H9 (cell line): ENCODE results near the gene ZNF280D. TPM values are rescaled to one million over a fixed set of nuclear protein-coding genes. Genes with fewer than 3 reads are reported as not detected.

Experiments used
- DNase-seq: peaks from one replicate; pipeline ENCODE4 v3.0.0-alpha.2; 2017
- H2AFZ ChIP-seq: one replicate; pipeline ENCODE4 v1.6.1; 2013; ENCODE audit warnings: mild to moderate bottlenecking, low read length, control low read depth, moderate library complexity
- H2AK5ac ChIP-seq: 2 replicates; pipeline ENCODE4 v1.6.1; 2013; ENCODE audit warnings: low read length, control low read depth, mixed read lengths; ENCODE audit not compliant: insufficient read length
- H2BK120ac ChIP-seq: one replicate; pipeline ENCODE4 v1.6.1; 2013; ENCODE audit warnings: low read depth, mild to moderate bottlenecking, low read length, control low read depth, inconsistent platforms; ENCODE audit not compliant: poor library complexity, severe bottlenecking
- H2BK12ac ChIP-seq: 2 replicates; pipeline ENCODE4 v1.6.1; 2013; ENCODE audit warnings: low read length, control low read depth, mixed read lengths, low read depth; ENCODE audit not compliant: insufficient read length
- H2BK15ac ChIP-seq: 2 replicates; pipeline ENCODE4 v1.6.1; 2013; ENCODE audit warnings: low read depth, low read length, control low read depth
- H2BK20ac ChIP-seq: one replicate; pipeline ENCODE4 v1.6.1; 2013; ENCODE audit warnings: low read depth, mild to moderate bottlenecking, low read length, control low read depth, inconsistent platforms; ENCODE audit not compliant: poor library complexity, severe bottlenecking
- H2BK5ac ChIP-seq: 2 replicates; pipeline ENCODE4 v1.6.1; 2013; ENCODE audit warnings: low read length, control low read depth, mixed read lengths; ENCODE audit not compliant: insufficient read length
- H3K14ac ChIP-seq: 2 replicates; pipeline ENCODE4 v1.6.1; 2013; ENCODE audit warnings: low read length, control low read depth; ENCODE audit not compliant: insufficient read depth
- H3K18ac ChIP-seq: 2 replicates; pipeline ENCODE4 v1.6.1; 2013; ENCODE audit warnings: low read depth, mild to moderate bottlenecking, mixed read lengths, low read length, control low read depth; ENCODE audit not compliant: insufficient read length
- H3K23ac ChIP-seq: 2 replicates; pipeline ENCODE4 v1.6.1; 2013; ENCODE audit warnings: low read length, control low read depth, mixed read lengths, low read depth; ENCODE audit not compliant: insufficient read length
- H3K23me2 ChIP-seq: 2 replicates; pipeline ENCODE4 v1.6.1; 2013; ENCODE audit warnings: low read depth, mild to moderate bottlenecking, mixed read lengths, low read length, control low read depth; ENCODE audit not compliant: insufficient read length, poor library complexity, severe bottlenecking
- H3K27ac ChIP-seq: 2 replicates; pipeline ENCODE4 v1.5.1; 2013; ENCODE audit warnings: low read length, control low read depth, mixed read lengths, low read depth; ENCODE audit not compliant: insufficient read length
- H3K27me3 ChIP-seq: 2 replicates; pipeline ENCODE4 v1.6.1; 2013; ENCODE audit warnings: low read length, control low read depth, inconsistent platforms; ENCODE audit not compliant: insufficient read depth
- H3K4ac ChIP-seq: 2 replicates; pipeline ENCODE4 v1.6.1; 2013; ENCODE audit warnings: low read depth, mild to moderate bottlenecking, control low read depth, inconsistent platforms, low read length, moderate library complexity
- H3K4me1 ChIP-seq: 2 replicates; pipeline ENCODE4 v1.6.1; 2013; ENCODE audit warnings: low read length, control low read depth, inconsistent platforms; ENCODE audit not compliant: insufficient read depth
- H3K4me2 ChIP-seq: 2 replicates; pipeline ENCODE4 v1.6.1; 2013; ENCODE audit warnings: low read length, control low read depth, mixed read lengths; ENCODE audit not compliant: insufficient read length, insufficient read depth
- H3K56ac ChIP-seq: 2 replicates; pipeline ENCODE4 v1.6.1; 2013; ENCODE audit warnings: low read depth, mild to moderate bottlenecking, mixed read lengths, low read length, control low read depth; ENCODE audit not compliant: insufficient read length
- H3K79me1 ChIP-seq: 2 replicates; pipeline ENCODE4 v1.6.1; 2013; ENCODE audit warnings: low read depth, mild to moderate bottlenecking, moderate library complexity, low read length, control low read depth, inconsistent platforms; ENCODE audit not compliant: insufficient read depth, poor library complexity, severe bottlenecking
- H3K79me2 ChIP-seq: 2 replicates; pipeline ENCODE4 v1.6.1; 2013; ENCODE audit warnings: low read length, control low read depth, inconsistent platforms; ENCODE audit not compliant: insufficient read depth
- H3K9ac ChIP-seq: 2 replicates; pipeline ENCODE4 v1.6.1; 2013; ENCODE audit warnings: low read length, control low read depth, mixed read lengths; ENCODE audit not compliant: insufficient read length; ENCODE audit errors: extremely low read depth
- H3K9me3 ChIP-seq: one replicate; pipeline ENCODE4 v1.6.1; 2013; ENCODE audit warnings: low read depth, low read length, inconsistent platforms; ENCODE audit not compliant: control insufficient read depth
- H3T11ph ChIP-seq: one replicate; pipeline ENCODE4 v1.6.1; 2013; ENCODE audit warnings: mild to moderate bottlenecking, low read length, control low read depth, inconsistent platforms
- H4K20me1 ChIP-seq: one replicate; pipeline ENCODE4 v1.6.1; 2013; ENCODE audit not compliant: control insufficient read depth, insufficient read length, insufficient read depth
- H4K5ac ChIP-seq: 2 replicates; pipeline ENCODE4 v1.6.1; 2013; ENCODE audit warnings: low read depth, mild to moderate bottlenecking, mixed read lengths, low read length, control low read depth; ENCODE audit not compliant: insufficient read length
- H4K8ac ChIP-seq: replicated peaks from 2 replicates; pipeline ENCODE4 v1.6.1; 2013; ENCODE audit warnings: low read length, control low read depth, mixed read lengths, low read depth; ENCODE audit not compliant: insufficient read length
- H4K91ac ChIP-seq: 2 replicates; pipeline ENCODE4 v1.6.1; 2013; ENCODE audit warnings: low read depth, mild to moderate bottlenecking, moderate library complexity, mixed read lengths, low read length, control low read depth; ENCODE audit not compliant: insufficient read length
- H3K27ac Mint-ChIP-seq, 3 experiments: 2 replicates in 2 of 3; 3 replicates in 1 of 3; pipeline ENCODE4 v1.8.0; 2020 to 2021; ENCODE audit warnings: mixed read lengths in 3 of 3, mild to moderate bottlenecking in 1 of 3, moderate library complexity in 1 of 3
- H3K27me3 Mint-ChIP-seq: 2 replicates; pipeline ENCODE4 v1.8.0; 2021; ENCODE audit warnings: low read depth, mild to moderate bottlenecking, moderate library complexity, mixed read lengths
- H3K36me3 Mint-ChIP-seq, 3 experiments: 2 replicates in 2 of 3; 3 replicates in 1 of 3; pipeline ENCODE4 v1.8.0; 2020 to 2021; ENCODE audit warnings: low read depth in 3 of 3, mixed read lengths in 3 of 3; ENCODE audit not compliant: insufficient read depth in 1 of 3
- H3K4me1 Mint-ChIP-seq, 2 experiments: 2 replicates each; pipeline ENCODE4 v1.8.0; 2020; ENCODE audit warnings: mixed read lengths in 2 of 2
- H3K4me3 Mint-ChIP-seq, 2 experiments: 2 replicates in 1 of 2; 3 replicates in 1 of 2; pipeline ENCODE4 v1.8.0; 2020 to 2021; ENCODE audit warnings: mild to moderate bottlenecking in 2 of 2, mixed read lengths in 2 of 2, moderate library complexity in 1 of 2
- H3K9me3 Mint-ChIP-seq, 2 experiments: 2 replicates in 1 of 2; 3 replicates in 1 of 2; pipeline ENCODE4 v1.8.0; 2020; ENCODE audit warnings: mild to moderate bottlenecking in 2 of 2, mixed read lengths in 2 of 2, moderate library complexity in 1 of 2
- CTCF ChIP-seq: fragments of 200-600 bp; sonication (generic); conservative IDR thresholded peaks from 3 replicates; pipeline ENCODE4 v1.8.0; 2021; ENCODE audit warnings: antibody characterized with exemption, mild to moderate bottlenecking
- WGBS: extraction: QIAGEN DNeasy Blood & Tissue Kit; methylation state at CpG from one replicate; pipeline ENCODE4 v1.1.7; 2013; ENCODE audit warnings: missing lambda C conversion rate, low lambda C conversion rate, mixed read lengths; ENCODE audit not compliant: insufficient read length; ENCODE audit errors: extremely low coverage; 5-methylcytosine and 5-hydroxymethylcytosine counted together
- total RNA-seq: library from RNA; stranded (reverse); gene quantifications from 2 replicates; pipeline ENCODE4 v1.2.1, GENCODE V29; 2021

Gene ZNF280D
- total RNA-seq, 1 experiment from 2014 or later: 5.7 TPM

- Histone ChIP-seq H3K9me3 (no peaks in the 10 kb centered on the region), H2AK5ac (no peak overlapping the region), H3K4me1 (no peaks in the 10 kb centered on the region), H2AFZ (no peak overlapping the region), H3K27me3 (no peaks in the 10 kb centered on the region), H2BK20ac (no peak overlapping the region), H3K4me2 (no peak overlapping the region), H3K9ac (no peak overlapping the region), H4K8ac (no peak overlapping the region), H3K23me2 (no peaks in the 10 kb centered on the region), H3K14ac (no peak overlapping the region), H3K56ac (no peak overlapping the region), H4K20me1 (no peaks in the 10 kb centered on the region), H3K18ac (no peak overlapping the region), H4K91ac (no peak overlapping the region), H2BK15ac (no peak overlapping the region), H3K23ac (no peak overlapping the region), H4K5ac (no peak overlapping the region), H2BK5ac (no peak overlapping the region), H3K27ac (no peak overlapping the region), H3K79me1 (no peaks in the 10 kb centered on the region), H2BK120ac (no peak overlapping the region), H3K79me2 (no peaks in the 10 kb centered on the region), H3K4ac (no peak overlapping the region), H3T11ph (no peak overlapping the region), H2BK12ac (no peak overlapping the region)
- Mint-ChIP-seq H3K4me1 (peaks cover 0 to 2% of the 10 kb centered on the region in 2 experiments; a peak in 1 of 4 replicates), H3K4me3 (no peak overlapping the region), H3K27ac (no peak overlapping the region), H3K36me3 (no peaks in the 10 kb centered on the region), H3K27me3 (no peaks in the 10 kb centered on the region), H3K9me3 (no peaks in the 10 kb centered on the region)
- WGBS: no CpG with 5 or more reads among the region's 1 CpG
- TF ChIP-seq CTCF: no peak
- no peak for DNase-seq
These were observed 49.4 kb downstream of the ZNF280D start for GRCh38 chr15:56683908-56684307.
